RWPE2 (cell line): ENCODE results near the gene SORCS2.

Experiments used
- ATAC-seq: fragments of 200-7000 bp; cut with Tn5 transposase; 3 replicates; pipeline ENCODE4 v1.9.1; 2021; ENCODE audit warnings: low read depth
- DNase-seq: peaks from one replicate; pipeline ENCODE4 v3.0.0-alpha.2; 2020; ENCODE audit warnings: low spot score
- H3K27ac ChIP-seq: fragments of 450-650 bp; 2 replicates; pipeline ENCODE4 v1.5.1; 2017; ENCODE audit warnings: mild to moderate bottlenecking; ENCODE audit not compliant: poor library complexity, severe bottlenecking
- H3K27me3 ChIP-seq: fragments of 250-450 bp; sonication (Bioruptor Pico); 2 replicates; pipeline ENCODE4 v1.5.1; 2021; ENCODE audit warnings: mild to moderate bottlenecking, moderate library complexity; ENCODE audit not compliant: insufficient read depth, poor library complexity, severe bottlenecking
- H3K36me3 ChIP-seq: fragments of 250-450 bp; sonication (Bioruptor Pico); 2 replicates; pipeline ENCODE4 v1.5.1; 2020; ENCODE audit warnings: low read depth, mild to moderate bottlenecking, moderate library complexity
- H3K4me1 ChIP-seq: fragments of 250-450 bp; sonication (Bioruptor Pico); 2 replicates; pipeline ENCODE4 v1.5.1; 2021; ENCODE audit warnings: mild to moderate bottlenecking, moderate library complexity; ENCODE audit not compliant: insufficient read depth, poor library complexity, severe bottlenecking
- H3K4me3 ChIP-seq: fragments of 250-450 bp; sonication (Bioruptor Pico); 2 replicates; pipeline ENCODE4 v1.5.1; 2021; ENCODE audit warnings: mild to moderate bottlenecking, moderate library complexity; ENCODE audit not compliant: severe bottlenecking
- H3K9me3 ChIP-seq: fragments of 250-450 bp; sonication (Bioruptor Pico); 2 replicates; pipeline ENCODE4 v1.5.1; 2021; ENCODE audit warnings: mild to moderate bottlenecking, moderate library complexity; ENCODE audit not compliant: severe bottlenecking
- CTCF ChIP-seq: fragments of 450-650 bp; IDR thresholded peaks from one replicate; pipeline ENCODE4 v1.5.1; 2017; ENCODE audit warnings: mild to moderate bottlenecking, moderate library complexity; ENCODE audit not compliant: poor library complexity, severe bottlenecking

Gene SORCS2

GRCh38 chr4:7782783-7783182 lies 590.4 kb downstream of the SORCS2 start:
- no peaks in the 10 kb centered on the region for H3K27me3 ChIP-seq
- peaks cover 78% of the 10 kb centered on the region for H3K36me3 ChIP-seq
- TF ChIP-seq CTCF = no peak
- no peak overlapping the region for H3K27ac ChIP-seq
- DNase-seq (no peak), ATAC-seq (no peak)
- no peaks in the 10 kb centered on the region for H3K9me3 ChIP-seq
- H3K4me1 ChIP-seq = no peaks in the 10 kb centered on the region
- H3K4me3 ChIP-seq = no peak overlapping the region

GRCh38 chr4:7783541-7783940 lies 591.2 kb downstream of the SORCS2 start:
- ATAC-seq (no peak), DNase-seq (peak; percentile 16)
- Histone ChIP-seq H3K27me3 (no peaks in the 10 kb centered on the region), H3K27ac (no peak overlapping the region), H3K4me1 (no peaks in the 10 kb centered on the region), H3K4me3 (no peak overlapping the region), H3K9me3 (no peaks in the 10 kb centered on the region), H3K36me3 (peaks cover 76% of the 10 kb centered on the region)
- TF ChIP-seq CTCF = no peak

GRCh38 chr4:7784131-7784870 lies 592.0 kb downstream of the SORCS2 start:
- TF ChIP-seq CTCF = no peak
- Histone ChIP-seq H3K4me3 (no peak overlapping the region), H3K27ac (no peak overlapping the region), H3K36me3 (peaks cover 70% of the 10 kb centered on the region), H3K4me1 (no peaks in the 10 kb centered on the region), H3K27me3 (no peaks in the 10 kb centered on the region), H3K9me3 (no peaks in the 10 kb centered on the region)
- ATAC-seq (no peak), DNase-seq (peak; percentile 52)

GRCh38 chr4:7785017-7785416 lies 592.7 kb downstream of the SORCS2 start:
- ATAC-seq (no peak), DNase-seq (peak; percentile 33)
- Histone ChIP-seq H3K27ac (no peak overlapping the region), H3K9me3 (no peaks in the 10 kb centered on the region), H3K36me3 (peaks cover 66% of the 10 kb centered on the region), H3K4me3 (no peak overlapping the region), H3K27me3 (no peaks in the 10 kb centered on the region), H3K4me1 (no peaks in the 10 kb centered on the region)
- no peak for TF ChIP-seq CTCF

- H3K27me3 ChIP-seq = no peaks in the 10 kb centered on the region
- no peaks in the 10 kb centered on the region for H3K4me1 ChIP-seq
- H3K27ac ChIP-seq = no peak overlapping the region
- H3K4me3 ChIP-seq = no peak overlapping the region
- H3K36me3 ChIP-seq = peaks cover 66% of the 10 kb centered on the region
- DNase-seq (peak; percentile 20), ATAC-seq (no peak)
- TF ChIP-seq CTCF = no peak
- no peaks in the 10 kb centered on the region for H3K9me3 ChIP-seq
Measured at GRCh38 chr4:7786040-7786439, 593.7 kb downstream of the SORCS2 start.
